Esophagus squamous epithelium (tissue), 4 donors: ENCODE data around the gene MLLT3.

ENCODE experiments used
- POLR2A ChIP-seq, 4 donors: fragments of 450-650 bp; IDR thresholded peaks; one replicate each; pipeline ENCODE4 v1.6.1; 2017; ENCODE audit warnings: antibody characterized with exemption in 4 of 4, mild to moderate bottlenecking in 4 of 4, moderate library complexity in 3 of 4
- TF ChIP-seq, protein P1 (sequence below), 6 experiments: fragments of 450-650 bp in 4 of 6; fragments of 200-600 bp in 2 of 6; sonication (generic) in 2 of 6; IDR thresholded peaks; one replicate each; pipeline ENCODE4 v1.5.1; 2016 to 2019; ENCODE audit warnings: antibody characterized with exemption in 6 of 6, mild to moderate bottlenecking in 4 of 6, moderate library complexity in 4 of 6

DNA sequence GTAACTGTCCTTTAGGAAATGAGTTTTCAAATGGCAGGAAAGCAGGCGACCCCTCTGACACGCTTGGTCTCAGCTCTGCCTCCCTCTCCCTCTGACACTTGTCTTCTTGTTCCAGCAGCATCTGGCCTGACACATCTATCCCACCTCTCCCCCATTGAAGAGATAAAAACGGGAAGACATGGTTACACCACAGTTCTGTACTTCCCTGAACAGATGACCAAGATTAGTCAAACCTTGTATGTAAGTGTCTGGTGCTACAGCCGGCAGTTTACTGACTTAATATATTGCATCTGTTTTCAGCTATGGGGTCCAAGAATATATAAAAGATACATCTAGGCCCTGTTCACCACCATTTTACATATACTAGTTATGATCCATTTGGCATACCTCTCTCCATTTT, 29.6 kb upstream of the MLLT3 start:
- TF ChIP-seq, protein P1, sequence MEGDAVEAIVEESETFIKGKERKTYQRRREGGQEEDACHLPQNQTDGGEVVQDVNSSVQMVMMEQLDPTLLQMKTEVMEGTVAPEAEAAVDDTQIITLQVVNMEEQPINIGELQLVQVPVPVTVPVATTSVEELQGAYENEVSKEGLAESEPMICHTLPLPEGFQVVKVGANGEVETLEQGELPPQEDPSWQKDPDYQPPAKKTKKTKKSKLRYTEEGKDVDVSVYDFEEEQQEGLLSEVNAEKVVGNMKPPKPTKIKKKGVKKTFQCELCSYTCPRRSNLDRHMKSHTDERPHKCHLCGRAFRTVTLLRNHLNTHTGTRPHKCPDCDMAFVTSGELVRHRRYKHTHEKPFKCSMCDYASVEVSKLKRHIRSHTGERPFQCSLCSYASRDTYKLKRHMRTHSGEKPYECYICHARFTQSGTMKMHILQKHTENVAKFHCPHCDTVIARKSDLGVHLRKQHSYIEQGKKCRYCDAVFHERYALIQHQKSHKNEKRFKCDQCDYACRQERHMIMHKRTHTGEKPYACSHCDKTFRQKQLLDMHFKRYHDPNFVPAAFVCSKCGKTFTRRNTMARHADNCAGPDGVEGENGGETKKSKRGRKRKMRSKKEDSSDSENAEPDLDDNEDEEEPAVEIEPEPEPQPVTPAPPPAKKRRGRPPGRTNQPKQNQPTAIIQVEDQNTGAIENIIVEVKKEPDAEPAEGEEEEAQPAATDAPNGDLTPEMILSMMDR (IDR thresholded peaks at IDR 0.05) = no peak
- no peak for TF ChIP-seq POLR2A (IDR thresholded peaks at IDR 0.05)
